ENCODE measurements around the gene PLPPR1.

DNA sequence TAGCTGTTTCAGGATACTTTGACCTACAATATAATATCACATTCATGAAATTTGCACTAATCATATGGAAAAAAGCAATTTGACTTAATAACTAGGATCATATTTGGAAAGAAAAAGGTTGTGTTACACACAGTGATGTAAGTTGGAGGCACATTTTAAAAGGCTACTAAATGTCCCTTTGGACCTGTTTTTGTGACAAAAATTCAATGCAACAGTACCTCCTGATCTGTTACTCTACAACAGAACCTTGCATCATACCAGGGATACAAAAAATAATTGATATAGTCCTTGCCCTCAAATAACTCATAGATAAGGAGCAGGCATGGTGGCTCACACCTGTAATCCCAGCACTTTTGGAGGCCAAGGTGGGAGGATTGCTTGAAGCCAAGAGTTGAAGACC, 289.2 kb downstream of the PLPPR1 start:
- TF ChIP-seq, protein P1, sequence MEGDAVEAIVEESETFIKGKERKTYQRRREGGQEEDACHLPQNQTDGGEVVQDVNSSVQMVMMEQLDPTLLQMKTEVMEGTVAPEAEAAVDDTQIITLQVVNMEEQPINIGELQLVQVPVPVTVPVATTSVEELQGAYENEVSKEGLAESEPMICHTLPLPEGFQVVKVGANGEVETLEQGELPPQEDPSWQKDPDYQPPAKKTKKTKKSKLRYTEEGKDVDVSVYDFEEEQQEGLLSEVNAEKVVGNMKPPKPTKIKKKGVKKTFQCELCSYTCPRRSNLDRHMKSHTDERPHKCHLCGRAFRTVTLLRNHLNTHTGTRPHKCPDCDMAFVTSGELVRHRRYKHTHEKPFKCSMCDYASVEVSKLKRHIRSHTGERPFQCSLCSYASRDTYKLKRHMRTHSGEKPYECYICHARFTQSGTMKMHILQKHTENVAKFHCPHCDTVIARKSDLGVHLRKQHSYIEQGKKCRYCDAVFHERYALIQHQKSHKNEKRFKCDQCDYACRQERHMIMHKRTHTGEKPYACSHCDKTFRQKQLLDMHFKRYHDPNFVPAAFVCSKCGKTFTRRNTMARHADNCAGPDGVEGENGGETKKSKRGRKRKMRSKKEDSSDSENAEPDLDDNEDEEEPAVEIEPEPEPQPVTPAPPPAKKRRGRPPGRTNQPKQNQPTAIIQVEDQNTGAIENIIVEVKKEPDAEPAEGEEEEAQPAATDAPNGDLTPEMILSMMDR (conservative IDR thresholded peaks at IDR 0.05; ENCODE audit: low read depth, low read length): no peak
- no peak for TF ChIP-seq EZH2 (IDR thresholded peaks at IDR 0.05; ENCODE audit: borderline replicate concordance, low read depth, low read length, poor library complexity, severe bottlenecking)
